ENCODE data around the gene TEAD2.

- TF ChIP-seq CTCF (IDR thresholded peaks at IDR 0.05): no peak
- TF ChIP-seq ZFX (IDR thresholded peaks at IDR 0.05; ENCODE audit: borderline replicate concordance): no peak
Observed at GRCh38 chr19:49362929-49363267, 682 bp upstream of the TEAD2 start.
